ENCODE data around the gene ATP2A1.

The ATP2A1 gene

GRCh38 chr16:28891964-28892890 lies 13.9 kb downstream of the ATP2A1 start:
- no peak for TF ChIP-seq CTCF (IDR thresholded peaks at IDR 0.05; ENCODE audit: low read length, missing control alignments)
- H3K4me3 ChIP-seq (replicated peaks; ENCODE audit: low read depth, low read length): no peak overlapping the region
- DNase-seq (ENCODE audit: low read depth): no peak

- no peak for TF ChIP-seq CTCF (IDR thresholded peaks at IDR 0.05; ENCODE audit: low read length, missing control alignments)
- DNase-seq (ENCODE audit: low read depth): no peak
- no peak overlapping the region for H3K4me3 ChIP-seq (replicated peaks; ENCODE audit: low read depth, low read length)
These were observed 15.0 kb downstream of the ATP2A1 start for GRCh38 chr16:28893291-28893690.

GRCh38 chr16:28895609-28896008 lies 17.3 kb downstream of the ATP2A1 start:
- no peak overlapping the region for H3K4me3 ChIP-seq (replicated peaks; ENCODE audit: low read depth, low read length)
- TF ChIP-seq CTCF (IDR thresholded peaks at IDR 0.05; ENCODE audit: low read length, missing control alignments): no peak
- DNase-seq (ENCODE audit: low read depth): no peak

- no peak overlapping the region for H3K4me3 ChIP-seq (replicated peaks; ENCODE audit: low read depth, low read length)
- no peak for TF ChIP-seq CTCF (IDR thresholded peaks at IDR 0.05; ENCODE audit: low read length, missing control alignments)
- DNase-seq (ENCODE audit: low read depth): no peak
These were observed 19.5 kb downstream of the ATP2A1 start for GRCh38 chr16:28897826-28898225.

- no peak for TF ChIP-seq CTCF (IDR thresholded peaks at IDR 0.05; ENCODE audit: low read length, missing control alignments)
- no peak overlapping the region for H3K4me3 ChIP-seq (replicated peaks; ENCODE audit: low read depth, low read length)
- DNase-seq (ENCODE audit: low read depth): no peak
These were observed 20.0 kb downstream of the ATP2A1 start for GRCh38 chr16:28898266-28898665.

DNA sequence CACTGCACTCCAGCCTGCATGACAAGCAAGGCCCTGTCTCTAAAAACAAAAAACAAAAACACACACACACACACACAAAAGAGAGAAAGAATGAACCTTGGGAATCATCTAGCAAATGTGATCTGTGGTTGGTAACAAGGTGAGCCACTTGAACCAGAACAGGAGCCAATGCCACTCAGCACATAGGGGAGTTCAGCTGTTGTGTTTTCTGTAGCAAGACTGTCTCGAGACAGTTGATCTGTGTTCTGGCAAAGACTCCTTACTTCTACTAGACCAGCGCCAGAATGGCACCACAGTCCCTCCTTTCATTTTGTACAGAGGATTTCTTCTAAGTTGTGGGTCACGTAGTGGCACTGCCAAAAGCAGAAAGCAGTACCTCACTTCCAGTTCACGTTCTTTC lies 20.7 kb downstream of the ATP2A1 start:
- no peak overlapping the region for H3K4me3 ChIP-seq (replicated peaks; ENCODE audit: low read depth, low read length)
- no peak for DNase-seq (ENCODE audit: low read depth)
- TF ChIP-seq CTCF (IDR thresholded peaks at IDR 0.05; ENCODE audit: low read length, missing control alignments): no peak
